MCF 10A (cell line): ENCODE measurements around the gene HORMAD2. TPM values are rescaled to one million over a fixed set of nuclear protein-coding genes. Genes with fewer than 3 reads are reported as not detected.

Experiments used
- BruUV-seq: library from RNA; stranded (reverse); fragments of 400-500 nt; replicated peaks from 2 replicates; lab custom pipeline; 2021; lab: Mats Ljungman, UMichigan
- CTCF ChIA-PET: fragments of 300-600 bp; sonication (Branson Sonifier 250); formaldehyde crosslinking; extraction: SDS; loops from one replicate; lab custom pipeline; 2021; ENCODE audit warnings: antibody characterized with exemption, inconsistent platforms; lab: Yijun Ruan, JAX
- POLR2A ChIA-PET: fragments of 300-600, 350-650 bp; sonication (Branson Sonifier 250); formaldehyde crosslinking; extraction: SDS; loops from one replicate; lab custom pipeline; 2020; ENCODE audit warnings: antibody characterized with exemption, inconsistent platforms; lab: Yijun Ruan, JAX
- DNase-seq: peaks from one replicate; pipeline ENCODE4 v3.0.0-alpha.2; 2018; ENCODE audit not compliant: unreplicated experiment
- H3K27ac Mint-ChIP-seq: one replicate; pipeline ENCODE4 v1.8.0; 2022; ENCODE audit warnings: mild to moderate bottlenecking, low read depth, mixed read lengths; ENCODE audit not compliant: unreplicated experiment
- H3K27me3 Mint-ChIP-seq: one replicate; pipeline ENCODE4 v1.8.0; 2022; ENCODE audit warnings: mixed read lengths; ENCODE audit not compliant: insufficient read depth, unreplicated experiment
- H3K36me3 Mint-ChIP-seq: one replicate; pipeline ENCODE4 v1.8.0; 2022; ENCODE audit warnings: mild to moderate bottlenecking, moderate library complexity, mixed read lengths; ENCODE audit not compliant: insufficient read depth, unreplicated experiment
- H3K4me1 Mint-ChIP-seq: one replicate; pipeline ENCODE4 v1.8.0; 2022; ENCODE audit warnings: mixed read lengths; ENCODE audit not compliant: insufficient read depth, unreplicated experiment
- H3K4me3 Mint-ChIP-seq: one replicate; pipeline ENCODE4 v1.8.0; 2022; ENCODE audit warnings: mild to moderate bottlenecking, moderate library complexity, mixed read lengths; ENCODE audit not compliant: unreplicated experiment
- H3K9me3 Mint-ChIP-seq: one replicate; pipeline ENCODE4 v1.8.0; 2022; ENCODE audit warnings: mixed read lengths; ENCODE audit not compliant: unreplicated experiment
- intact Hi-C: fragments of 100-400 bp; cut with micrococcal nuclease; formaldehyde crosslinking; loops from 2 replicates; pipeline ENCODE4 v1.14.1; 2022
- total RNA-seq: library from RNA; stranded (reverse); gene quantifications from 2 replicates; pipeline ENCODE4 v1.2.3, GENCODE V29; 2022
- TF ChIP-seq, protein P1 (sequence below): fragments of 200-600 bp; IDR thresholded peaks from one replicate; pipeline ENCODE4 v1.8.0; 2022; ENCODE audit warnings: antibody characterized with exemption, mild to moderate bottlenecking; ENCODE audit not compliant: unreplicated experiment

HORMAD2 gene
- total RNA-seq, 1 experiment from 2014 or later = not detected

DNA sequence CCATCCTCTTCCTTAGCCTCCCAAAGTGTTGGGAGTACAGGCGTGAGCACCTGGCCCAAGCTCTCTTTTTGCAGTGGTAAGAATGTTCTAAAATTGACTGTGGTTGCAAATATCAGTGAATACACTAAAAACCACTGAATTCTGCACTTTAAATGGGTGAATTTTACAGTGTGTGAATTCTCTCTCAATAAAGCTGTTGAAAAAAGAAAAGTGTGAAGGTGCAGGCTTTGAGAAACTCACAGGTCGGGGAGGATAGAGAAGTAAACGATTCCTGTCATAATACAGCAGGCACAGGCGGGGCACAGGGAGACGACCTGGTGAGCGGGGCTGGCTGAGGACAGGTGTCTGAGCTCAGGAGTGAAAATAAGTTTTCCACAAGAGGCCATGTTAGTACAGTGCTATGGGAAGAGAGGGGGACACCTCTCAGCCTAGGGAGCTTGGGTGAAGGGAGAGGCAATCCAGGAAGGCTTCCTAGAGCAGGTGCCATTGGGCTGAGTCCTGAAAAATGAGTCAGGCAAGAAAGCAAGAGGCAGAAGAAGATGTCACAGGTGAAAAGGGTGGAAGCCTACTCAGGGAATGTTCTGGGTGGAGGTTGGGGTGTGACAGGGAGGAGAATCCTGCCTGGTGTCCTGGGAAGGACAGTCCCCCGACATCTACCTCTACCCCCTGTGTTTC is 140.2 kb downstream of the HORMAD2 start:
- POLR2A ChIA-PET = no interaction called here
- H3K27ac Mint-ChIP-seq = no peak overlapping the region

DNA sequence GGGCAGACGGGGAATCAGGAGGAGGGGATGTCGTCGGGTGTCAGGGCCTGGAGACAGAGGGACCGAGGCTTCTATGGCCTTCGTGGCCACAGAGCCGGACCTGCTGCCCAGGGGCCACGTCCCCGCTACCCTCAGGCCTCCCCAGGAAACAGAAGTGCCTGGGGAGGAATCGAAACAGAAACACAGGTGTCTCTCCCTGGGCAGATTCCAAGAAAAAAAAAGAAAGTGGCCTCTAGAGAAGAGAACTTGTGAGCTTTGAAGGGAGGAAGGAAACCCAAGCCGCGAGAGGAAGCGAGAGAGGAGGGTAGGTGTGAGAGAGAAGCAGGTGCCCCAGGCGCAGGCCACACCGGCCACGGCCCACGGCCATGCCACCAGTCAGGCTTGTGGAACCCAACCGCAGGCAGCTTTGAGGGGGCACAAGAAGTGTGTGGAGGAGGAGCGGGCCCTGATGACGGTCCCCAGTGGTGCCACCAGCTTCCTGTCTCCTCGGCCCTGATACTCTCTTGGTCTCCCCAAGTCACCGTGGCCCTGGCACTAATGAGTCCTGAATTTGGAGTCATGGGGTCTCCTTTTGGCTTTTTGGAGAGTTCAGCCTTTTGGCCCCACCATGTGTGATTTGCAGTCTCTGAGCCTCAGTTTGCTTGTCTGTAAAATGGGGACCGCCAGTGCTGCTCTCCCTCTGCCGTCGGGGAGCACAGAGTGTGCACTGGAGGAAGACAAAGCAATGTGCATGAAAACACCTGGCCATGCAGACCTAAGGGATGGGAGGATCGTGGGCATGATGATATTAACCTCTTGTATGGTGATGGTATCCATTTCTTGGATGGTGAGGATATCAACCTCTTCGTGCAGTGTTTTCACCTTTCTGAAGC is 141.1 kb downstream of the HORMAD2 start:
- H3K27me3 Mint-ChIP-seq = no peaks in the 10 kb centered on the region
- TF ChIP-seq, protein P1, sequence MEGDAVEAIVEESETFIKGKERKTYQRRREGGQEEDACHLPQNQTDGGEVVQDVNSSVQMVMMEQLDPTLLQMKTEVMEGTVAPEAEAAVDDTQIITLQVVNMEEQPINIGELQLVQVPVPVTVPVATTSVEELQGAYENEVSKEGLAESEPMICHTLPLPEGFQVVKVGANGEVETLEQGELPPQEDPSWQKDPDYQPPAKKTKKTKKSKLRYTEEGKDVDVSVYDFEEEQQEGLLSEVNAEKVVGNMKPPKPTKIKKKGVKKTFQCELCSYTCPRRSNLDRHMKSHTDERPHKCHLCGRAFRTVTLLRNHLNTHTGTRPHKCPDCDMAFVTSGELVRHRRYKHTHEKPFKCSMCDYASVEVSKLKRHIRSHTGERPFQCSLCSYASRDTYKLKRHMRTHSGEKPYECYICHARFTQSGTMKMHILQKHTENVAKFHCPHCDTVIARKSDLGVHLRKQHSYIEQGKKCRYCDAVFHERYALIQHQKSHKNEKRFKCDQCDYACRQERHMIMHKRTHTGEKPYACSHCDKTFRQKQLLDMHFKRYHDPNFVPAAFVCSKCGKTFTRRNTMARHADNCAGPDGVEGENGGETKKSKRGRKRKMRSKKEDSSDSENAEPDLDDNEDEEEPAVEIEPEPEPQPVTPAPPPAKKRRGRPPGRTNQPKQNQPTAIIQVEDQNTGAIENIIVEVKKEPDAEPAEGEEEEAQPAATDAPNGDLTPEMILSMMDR = no peak
- peaks cover 6% of the 10 kb centered on the region for H3K36me3 Mint-ChIP-seq
- no peak overlapping the region for H3K4me3 Mint-ChIP-seq
- no peak for DNase-seq
- intact Hi-C loops = no loop called here
- ChIA-PET POLR2A (no interaction called here), CTCF (no interaction called here)
- H3K4me1 Mint-ChIP-seq = peaks cover 7% of the 10 kb centered on the region
- BruUV-seq = no TSS peak
- H3K9me3 Mint-ChIP-seq = peaks cover 6% of the 10 kb centered on the region
- no peak overlapping the region for H3K27ac Mint-ChIP-seq

More for the DNA sequence above, 140.2 kb downstream of the HORMAD2 start:
- Mint-ChIP-seq H3K4me1 (peaks cover 5% of the 10 kb centered on the region), H3K9me3 (peaks cover 6% of the 10 kb centered on the region), H3K27me3 (no peaks in the 10 kb centered on the region), H3K36me3 (peaks cover 6% of the 10 kb centered on the region), H3K4me3 (no peak overlapping the region)
- DNase-seq = no peak
- CTCF ChIA-PET = no interaction called here
- no TSS peak for BruUV-seq
- TF ChIP-seq, protein P1 = no peak
- intact Hi-C loops = no loop called here

DNA sequence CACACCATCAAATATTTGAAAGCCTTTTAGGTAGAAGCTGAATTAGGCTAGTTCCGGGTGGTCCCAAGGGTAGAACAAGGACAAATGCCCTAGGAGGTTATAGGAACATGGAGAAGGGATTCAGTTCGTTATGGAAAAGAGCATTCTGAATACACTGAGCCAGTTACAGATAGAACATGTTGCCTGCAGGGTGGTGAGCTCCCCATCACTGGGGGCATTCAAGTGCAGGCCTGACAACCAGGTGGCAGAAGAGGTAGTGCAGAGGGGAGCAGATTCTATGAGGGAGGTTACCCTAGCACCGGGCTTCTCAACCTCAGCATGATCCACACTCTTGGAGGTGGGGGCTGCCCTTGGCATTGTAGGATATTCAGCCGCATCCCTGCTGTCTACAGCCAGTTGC is 142.1 kb downstream of the HORMAD2 start:
- H3K4me1 Mint-ChIP-seq = peaks cover 13% of the 10 kb centered on the region
- POLR2A ChIA-PET = no interaction called here

DNA sequence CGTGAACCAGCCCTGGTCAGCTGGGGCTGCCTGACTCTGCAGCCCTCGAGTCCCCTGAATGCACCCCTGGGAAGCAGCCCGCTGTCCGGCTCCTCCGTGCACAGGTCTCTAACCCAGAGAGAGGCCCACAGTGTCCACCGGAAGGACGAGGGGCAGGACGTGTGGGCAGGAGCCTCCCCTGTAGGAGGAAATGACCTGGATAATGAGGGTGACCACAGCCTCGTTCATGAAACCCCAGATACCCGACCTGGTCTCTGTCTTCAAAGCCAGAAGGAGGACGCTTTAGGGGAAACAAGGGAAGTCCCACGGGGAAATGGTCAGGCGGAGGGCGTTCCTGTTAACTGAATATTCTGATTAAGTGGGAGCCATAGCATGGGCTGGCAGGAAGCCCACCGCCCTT is 143.0 kb downstream of the HORMAD2 start:
- intact Hi-C loops = no loop called here
- POLR2A ChIA-PET = interaction anchor here (0.6 kb wide), 1 partner anchor 19 kb away, joined by 3 read pairs; no protein-coding TSS in a partner anchor
- TF ChIP-seq, protein P1 = no peak
- Mint-ChIP-seq H3K36me3 (peaks cover 4% of the 10 kb centered on the region), H3K27ac (no peak overlapping the region), H3K27me3 (no peaks in the 10 kb centered on the region), H3K4me3 (no peak overlapping the region), H3K9me3 (peaks cover 6% of the 10 kb centered on the region), H3K4me1 (peaks cover 18% of the 10 kb centered on the region)
- CTCF ChIA-PET = no interaction called here
- DNase-seq = no peak
- no TSS peak for BruUV-seq

More for the DNA sequence above, 142.1 kb downstream of the HORMAD2 start:
- Mint-ChIP-seq H3K27me3 (no peaks in the 10 kb centered on the region), H3K9me3 (peaks cover 6% of the 10 kb centered on the region), H3K4me3 (no peak overlapping the region), H3K36me3 (peaks cover 6% of the 10 kb centered on the region), H3K27ac (no peak overlapping the region)
- TF ChIP-seq, protein P1 = no peak
- intact Hi-C loops = no loop called here
- CTCF ChIA-PET = no interaction called here
- no peak for DNase-seq
- BruUV-seq = no TSS peak
